ENCODE results near the gene FRMPD4. TPM values are rescaled to one million over a fixed set of nuclear protein-coding genes. Genes with fewer than 3 reads are reported as not detected.

Gene FRMPD4
- total and polyA plus RNA-seq, 10 donors: not detected

- TF ChIP-seq POLR2AphosphoS5 (IDR thresholded peaks at IDR 0.05): no peak
- no peak for TF ChIP-seq CTCF (IDR thresholded peaks at IDR 0.05 in 8 of 11, conservative IDR thresholded peaks at IDR 0.05 in 3 of 11)
- no peak for TF ChIP-seq POLR2A (IDR thresholded peaks at IDR 0.05)
- H3K9me3 ChIP-seq: no peaks in the 10 kb centered on the region
- H3K4me1 ChIP-seq: no peaks in the 10 kb centered on the region
- WGBS, 5 donors: 55 to 68% (median 62%) methylated on average over 8 of the region's 8 CpGs
- peaks cover 0 to 9% (median 0%) of the 10 kb centered on the region in 7 donors for H3K27me3 ChIP-seq (replicated peaks in 1 of 7)
- no peak for DNase-seq
- no peak overlapping the region for H3K27ac ChIP-seq
- no peaks in the 10 kb centered on the region for H3K36me3 ChIP-seq
- intact Hi-C loops (cut with DNase I; ENCODE audit: low total_unique reads): no loop called here
- H3K4me3 ChIP-seq: no peak overlapping the region
Observed at GRCh38 chrX:12721042-12721441, 582.8 kb downstream of the FRMPD4 start.

GRCh38 chrX:12722314-12722713, 584.0 kb downstream of the FRMPD4 start:
- TF ChIP-seq CTCF (IDR thresholded peaks at IDR 0.05 in 8 of 11, conservative IDR thresholded peaks at IDR 0.05 in 3 of 11) (no peak), POLR2A (IDR thresholded peaks at IDR 0.05) (no peak), POLR2AphosphoS5 (IDR thresholded peaks at IDR 0.05) (no peak)
- no peaks in the 10 kb centered on the region for H3K4me1 ChIP-seq
- H3K4me3 ChIP-seq: no peak overlapping the region
- 80 to 95% (median 90%) methylated on average over 1 of the region's 1 CpG for WGBS, 5 donors
- no peak for DNase-seq
- no peaks in the 10 kb centered on the region for H3K36me3 ChIP-seq
- peaks cover 0 to 9% (median 0%) of the 10 kb centered on the region in 7 donors for H3K27me3 ChIP-seq (replicated peaks in 1 of 7)
- no peaks in the 10 kb centered on the region for H3K9me3 ChIP-seq
- intact Hi-C loops (cut with DNase I; ENCODE audit: low total_unique reads): no loop called here
- no peak overlapping the region for H3K27ac ChIP-seq

- no peak for DNase-seq
- Histone ChIP-seq H3K36me3 (no peaks in the 10 kb centered on the region), H3K4me3 (no peak overlapping the region), H3K27ac (no peak overlapping the region), H3K27me3 (replicated peaks in 1 of 7) (no peaks in the 10 kb centered on the region), H3K4me1 (no peaks in the 10 kb centered on the region), H3K9me3 (no peaks in the 10 kb centered on the region)
- TF ChIP-seq CTCF (IDR thresholded peaks at IDR 0.05 in 8 of 11, conservative IDR thresholded peaks at IDR 0.05 in 3 of 11): no peak
- WGBS, 5 donors: 76 to 92% (median 82%) methylated on average over 6 of the region's 6 CpGs
- intact Hi-C loops (cut with DNase I; ENCODE audit: low total_unique reads): no loop called here
Observed at GRCh38 chrX:12741416-12741815, 603.1 kb downstream of the FRMPD4 start.

- intact Hi-C loops (cut with DNase I; ENCODE audit: low total_unique reads): no loop called here
- H3K4me1 ChIP-seq: no peaks in the 10 kb centered on the region
- 86 to 100% (median 92%) methylated on average over 1 of the region's 1 CpG for WGBS, 5 donors
- TF ChIP-seq POLR2AphosphoS5 (IDR thresholded peaks at IDR 0.05): no peak
- no peak for TF ChIP-seq POLR2A (IDR thresholded peaks at IDR 0.05)
- no peak for TF ChIP-seq CTCF (IDR thresholded peaks at IDR 0.05 in 8 of 11, conservative IDR thresholded peaks at IDR 0.05 in 3 of 11)
- no peaks in the 10 kb centered on the region for H3K36me3 ChIP-seq
- no peak overlapping the region for H3K4me3 ChIP-seq
- DNase-seq: no peak
- no peak overlapping the region for H3K27ac ChIP-seq
- H3K9me3 ChIP-seq: peaks cover 0 to 11% (median 0%) of the 10 kb centered on the region in 8 donors
- no peaks in the 10 kb centered on the region for H3K27me3 ChIP-seq (replicated peaks in 1 of 7)
Observed at GRCh38 chrX:12747433-12747832, 609.2 kb downstream of the FRMPD4 start.
